ENCODE measurements around the gene ANKK1. TPM values are rescaled to one million over a fixed set of nuclear protein-coding genes. Genes with fewer than 3 reads are reported as not detected.

Gene ANKK1
- total RNA-seq, 2 donors from 2014 or later: 0.10 to 0.32 TPM

DNA sequence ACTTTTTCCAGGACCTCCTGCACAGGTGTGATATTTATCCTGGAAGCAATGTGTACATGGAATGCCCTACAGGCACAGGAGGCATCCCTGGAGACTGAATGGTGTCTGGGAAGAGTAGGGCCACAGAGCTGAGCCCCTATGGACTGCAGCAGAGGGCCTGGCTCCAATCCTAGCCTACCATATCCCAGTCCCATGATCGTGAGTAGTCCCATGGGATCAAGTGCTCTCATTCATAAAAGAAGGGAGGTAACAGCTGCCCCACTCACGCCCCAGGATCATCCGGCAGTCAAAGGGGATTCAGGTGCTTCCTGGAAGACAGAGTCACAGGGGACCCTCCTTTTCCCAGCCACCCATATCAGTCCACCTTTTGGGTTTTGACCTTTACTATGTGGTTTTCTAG, 24.0 kb downstream of the ANKK1 start:
- Histone ChIP-seq H3K4me1 (no peaks in the 10 kb centered on the region), H3K9ac (ENCODE audit: low read depth in 2 of 2, low read length in 2 of 2) (no peak overlapping the region), H3K36me3 (no peaks in the 10 kb centered on the region), H3K27ac (no peak overlapping the region), H3K9me3 (no peaks in the 10 kb centered on the region), H3K4me3 (no peak overlapping the region), H3K27me3 (no peaks in the 10 kb centered on the region)
- no peak for DNase-seq
- intact Hi-C loops (cut with DNase I): no loop called here
- no peak for TF ChIP-seq CTCF (IDR thresholded peaks at IDR 0.05)

- DNase-seq: no peak
- no peaks in the 10 kb centered on the region for H3K27me3 ChIP-seq
- no peak for TF ChIP-seq CTCF (IDR thresholded peaks at IDR 0.05)
- intact Hi-C loops (cut with DNase I): no loop called here
- no peaks in the 10 kb centered on the region for H3K36me3 ChIP-seq
- no peak overlapping the region for H3K27ac ChIP-seq
- H3K9me3 ChIP-seq: no peaks in the 10 kb centered on the region
- H3K4me1 ChIP-seq: no peaks in the 10 kb centered on the region
- H3K4me3 ChIP-seq: no peak overlapping the region
- H3K9ac ChIP-seq (ENCODE audit: low read depth in 2 of 2, low read length in 2 of 2): no peak overlapping the region
Observed at GRCh38 chr11:113412675-113413074, 25.1 kb downstream of the ANKK1 start.

GRCh38 chr11:113415343-113415742, 27.8 kb downstream of the ANKK1 start:
- intact Hi-C loops (cut with DNase I): no loop called here
- H3K9ac ChIP-seq (ENCODE audit: low read depth in 2 of 2, low read length in 2 of 2): no peak overlapping the region
- no peak for DNase-seq
- no peak overlapping the region for H3K27ac ChIP-seq
- TF ChIP-seq CTCF (IDR thresholded peaks at IDR 0.05): no peak
- H3K36me3 ChIP-seq: no peaks in the 10 kb centered on the region
- no peaks in the 10 kb centered on the region for H3K9me3 ChIP-seq
- no peak overlapping the region for H3K4me3 ChIP-seq
- no peaks in the 10 kb centered on the region for H3K27me3 ChIP-seq
- H3K4me1 ChIP-seq: no peaks in the 10 kb centered on the region

GRCh38 chr11:113417428-113417827, 29.8 kb downstream of the ANKK1 start:
- H3K27me3 ChIP-seq: no peaks in the 10 kb centered on the region
- no peak for TF ChIP-seq CTCF (IDR thresholded peaks at IDR 0.05)

DNA sequence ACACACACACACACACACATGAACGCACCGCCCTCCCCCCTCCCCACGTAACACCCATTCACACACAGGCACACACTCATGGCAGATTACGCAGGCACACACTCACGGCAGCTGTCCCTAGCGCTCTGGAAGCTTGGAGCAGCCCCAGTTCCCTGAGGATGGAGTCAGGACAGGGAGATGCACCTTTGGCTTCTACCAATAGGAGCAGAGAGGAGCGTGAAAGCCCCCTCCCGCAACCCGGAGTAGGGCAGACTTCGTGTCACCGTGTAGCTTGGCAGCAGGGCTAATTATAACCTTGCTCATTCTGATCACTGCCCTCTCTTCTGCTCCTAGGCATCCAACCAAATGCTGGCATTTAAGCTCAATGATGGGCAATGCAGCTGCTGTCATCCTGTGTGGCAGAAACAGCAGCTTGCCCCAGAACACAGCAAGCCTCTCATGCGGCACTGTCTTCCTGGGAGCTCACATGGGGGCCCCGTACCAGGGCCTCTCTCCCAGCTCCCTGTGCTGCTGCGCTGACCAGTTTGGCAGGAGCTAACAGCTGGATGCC, 31.9 kb downstream of the ANKK1 start:
- TF ChIP-seq CTCF (IDR thresholded peaks at IDR 0.05): no peak
- intact Hi-C loops (cut with DNase I): no loop called here
- Histone ChIP-seq H3K9me3 (no peaks in the 10 kb centered on the region), H3K27me3 (no peaks in the 10 kb centered on the region), H3K9ac (ENCODE audit: low read depth in 2 of 2, low read length in 2 of 2) (no peak overlapping the region), H3K4me1 (no peaks in the 10 kb centered on the region), H3K27ac (no peak overlapping the region), H3K36me3 (no peaks in the 10 kb centered on the region), H3K4me3 (no peak overlapping the region)
- DNase-seq: no peak

More at GRCh38 chr11:113417428-113417827, 29.8 kb downstream of the ANKK1 start:
- no peak overlapping the region for H3K4me3 ChIP-seq
- no peaks in the 10 kb centered on the region for H3K4me1 ChIP-seq
- no peak overlapping the region for H3K9ac ChIP-seq (ENCODE audit: low read depth in 2 of 2, low read length in 2 of 2)
- intact Hi-C loops (cut with DNase I): no loop called here
- no peak for DNase-seq
- no peaks in the 10 kb centered on the region for H3K9me3 ChIP-seq
- H3K27ac ChIP-seq: no peak overlapping the region
- no peaks in the 10 kb centered on the region for H3K36me3 ChIP-seq

Measured in colonic mucosa (tissue), 4 donors.